Loucy (cell line): ENCODE measurements around the gene ZSCAN25.

Experiments used
- H2AFZ ChIP-seq: fragments of 200-600 bp; sonication (generic); 2 replicates; pipeline ENCODE4 v1.6.0; 2016; ENCODE audit warnings: antibody characterized with exemption, mild to moderate bottlenecking, low read length, moderate library complexity
- H3F3A ChIP-seq: fragments of 200-600 bp; 2 replicates; pipeline ENCODE4 v1.6.0; 2016; ENCODE audit warnings: antibody characterized with exemption, low read depth, mild to moderate bottlenecking
- H3K27me3 ChIP-seq: fragments of 200-600 bp; sonication (generic); 2 replicates; pipeline ENCODE4 v1.6.1; 2014; ENCODE audit warnings: low read length, mild to moderate bottlenecking; ENCODE audit not compliant: insufficient read depth, poor library complexity, severe bottlenecking
- H3K36me3 ChIP-seq: fragments of 200-600 bp; sonication (generic); 2 replicates; pipeline ENCODE4 v1.6.1; 2016; ENCODE audit warnings: low read length; ENCODE audit not compliant: insufficient read depth
- H3K4me1 ChIP-seq: fragments of 200-600 bp; sonication (generic); 2 replicates; pipeline ENCODE4 v1.5.1; 2014; ENCODE audit warnings: low read length, mild to moderate bottlenecking; ENCODE audit not compliant: insufficient read depth, poor library complexity, severe bottlenecking
- H3K4me2 ChIP-seq: fragments of 200-600 bp; sonication (generic); 2 replicates; pipeline ENCODE4 v1.6.0; 2014; ENCODE audit warnings: antibody characterized with exemption, low read length, low read depth, mild to moderate bottlenecking; ENCODE audit not compliant: poor library complexity, severe bottlenecking
- H3K4me3 ChIP-seq: fragments of 200-600 bp; sonication (generic); 2 replicates; pipeline ENCODE4 v1.5.1; 2014; ENCODE audit warnings: low read length, mild to moderate bottlenecking, mixed read lengths; ENCODE audit not compliant: poor library complexity, severe bottlenecking
- H3K79me2 ChIP-seq: fragments of 200-600 bp; sonication (generic); 2 replicates; pipeline ENCODE4 v1.6.1; 2014; ENCODE audit warnings: low read length; ENCODE audit not compliant: insufficient read depth
- H3K9ac ChIP-seq: fragments of 200-600 bp; sonication (generic); 2 replicates; pipeline ENCODE4 v1.6.0; 2014; ENCODE audit warnings: mild to moderate bottlenecking, low read depth, low read length, moderate library complexity; ENCODE audit not compliant: poor library complexity, severe bottlenecking
- H3K9me2 ChIP-seq: fragments of 200-600 bp; sonication (generic); replicated peaks from 2 replicates; pipeline ENCODE4 v1.6.1; 2016; ENCODE audit warnings: low read depth, low read length, mixed read lengths
- H3K9me3 ChIP-seq: fragments of 200-600 bp; sonication (generic); 2 replicates; pipeline ENCODE4 v1.6.1; 2014; ENCODE audit warnings: mild to moderate bottlenecking, antibody characterized with exemption, low read length, low read depth; ENCODE audit not compliant: insufficient read depth
- H4K20me1 ChIP-seq: fragments of 200-600 bp; sonication (generic); 2 replicates; pipeline ENCODE4 v1.6.0; 2014; ENCODE audit warnings: antibody characterized with exemption, low read length, mild to moderate bottlenecking; ENCODE audit not compliant: insufficient read depth, poor library complexity, severe bottlenecking
- EZH2phosphoT487 ChIP-seq: fragments of 200-600 bp; IDR thresholded peaks from 2 replicates; pipeline ENCODE4 v1.6.1; 2018; ENCODE audit warnings: antibody characterized with exemption, mild to moderate bottlenecking, moderate library complexity, borderline replicate concordance
- TF ChIP-seq, protein P1 (sequence below): fragments of 200-600 bp; sonication (generic); conservative IDR thresholded peaks from 2 replicates; pipeline ENCODE4 v1.5.1; 2014; ENCODE audit warnings: mild to moderate bottlenecking, antibody characterized with exemption, low read length

The ZSCAN25 gene

DNA sequence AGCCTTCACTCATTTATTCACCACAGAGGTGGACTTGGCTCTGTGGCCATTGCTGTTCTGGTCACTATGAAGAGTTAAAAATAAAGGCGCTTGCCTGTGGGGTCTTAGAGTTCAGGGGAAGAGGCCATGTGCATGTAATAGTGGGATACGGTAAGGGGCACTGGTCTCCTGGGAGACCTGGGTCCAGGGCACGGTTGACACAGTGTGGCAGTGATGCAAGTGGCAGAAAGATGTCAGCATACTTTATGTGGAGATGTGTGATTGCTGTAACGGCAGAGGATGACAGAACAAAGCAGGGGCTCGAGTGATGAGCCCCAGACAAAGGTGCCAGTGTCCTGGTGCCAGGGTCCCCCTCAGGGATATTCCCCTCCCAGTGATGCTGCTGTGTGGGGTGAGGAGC is 8.6 kb downstream of the ZSCAN25 start:
- Histone ChIP-seq H3K4me2 (peak overlapping the region; percentile 100), H3K4me3 (peak overlapping the region; percentile 76), H3K27me3 (no peaks in the 10 kb centered on the region), H3K36me3 (peaks cover 63% of the 10 kb centered on the region; the same call in 1 of the 2 replicates), H3K9me2 (no peaks in the 10 kb centered on the region), H3K79me2 (peaks cover 56% of the 10 kb centered on the region), H3K4me1 (peaks cover 62% of the 10 kb centered on the region), H3K9ac (peak overlapping the region; percentile 90), H3K9me3 (no peaks in the 10 kb centered on the region), H2AFZ (no peak overlapping the region), H4K20me1 (no peaks in the 10 kb centered on the region), H3F3A (peaks cover 4% of the 10 kb centered on the region; the same call in 1 of the 2 replicates)
- no peak for TF ChIP-seq EZH2phosphoT487
- TF ChIP-seq, protein P1, sequence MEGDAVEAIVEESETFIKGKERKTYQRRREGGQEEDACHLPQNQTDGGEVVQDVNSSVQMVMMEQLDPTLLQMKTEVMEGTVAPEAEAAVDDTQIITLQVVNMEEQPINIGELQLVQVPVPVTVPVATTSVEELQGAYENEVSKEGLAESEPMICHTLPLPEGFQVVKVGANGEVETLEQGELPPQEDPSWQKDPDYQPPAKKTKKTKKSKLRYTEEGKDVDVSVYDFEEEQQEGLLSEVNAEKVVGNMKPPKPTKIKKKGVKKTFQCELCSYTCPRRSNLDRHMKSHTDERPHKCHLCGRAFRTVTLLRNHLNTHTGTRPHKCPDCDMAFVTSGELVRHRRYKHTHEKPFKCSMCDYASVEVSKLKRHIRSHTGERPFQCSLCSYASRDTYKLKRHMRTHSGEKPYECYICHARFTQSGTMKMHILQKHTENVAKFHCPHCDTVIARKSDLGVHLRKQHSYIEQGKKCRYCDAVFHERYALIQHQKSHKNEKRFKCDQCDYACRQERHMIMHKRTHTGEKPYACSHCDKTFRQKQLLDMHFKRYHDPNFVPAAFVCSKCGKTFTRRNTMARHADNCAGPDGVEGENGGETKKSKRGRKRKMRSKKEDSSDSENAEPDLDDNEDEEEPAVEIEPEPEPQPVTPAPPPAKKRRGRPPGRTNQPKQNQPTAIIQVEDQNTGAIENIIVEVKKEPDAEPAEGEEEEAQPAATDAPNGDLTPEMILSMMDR = no peak

DNA sequence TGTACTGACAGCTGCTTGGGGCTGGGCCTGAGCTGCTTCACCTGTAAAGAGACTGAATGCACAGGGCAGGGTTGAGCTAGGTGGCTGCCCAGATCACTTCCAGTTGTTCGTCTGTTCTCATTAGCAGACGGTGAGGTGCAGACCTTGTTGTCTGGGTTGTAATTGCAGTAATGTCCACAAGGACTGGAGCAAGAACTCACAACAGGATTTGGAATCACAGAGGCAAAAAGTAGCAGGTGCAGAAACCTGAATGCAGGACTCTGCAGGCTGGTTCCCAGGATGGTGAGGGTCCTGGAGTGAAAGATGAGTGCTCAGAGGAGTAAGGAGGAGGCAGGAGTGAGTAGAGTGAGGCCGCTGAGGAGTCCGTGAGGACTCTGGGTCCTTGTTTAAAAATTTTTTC is 9.2 kb downstream of the ZSCAN25 start:
- TF ChIP-seq, protein P1 = peak; percentile 25; the same call in 1 of the 2 replicates
- TF ChIP-seq EZH2phosphoT487 = no peak

DNA sequence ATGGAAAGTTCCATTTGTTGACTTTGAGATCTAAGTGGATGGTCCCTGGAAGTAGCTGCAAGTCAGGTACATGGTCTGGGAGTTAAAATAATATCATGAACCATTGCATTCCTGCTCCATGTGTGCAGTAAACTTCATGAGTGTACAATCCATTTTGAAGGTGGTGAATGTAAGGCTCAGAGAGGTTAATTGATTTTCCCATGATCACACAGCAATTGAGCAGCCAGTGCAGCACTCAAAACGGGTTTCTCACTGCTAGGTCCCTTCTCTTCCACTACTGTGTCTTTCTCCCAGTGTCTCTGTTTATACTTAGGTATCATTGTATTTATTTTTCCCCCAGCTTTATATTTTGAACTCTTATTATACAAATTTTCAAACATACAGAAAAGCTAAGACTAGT is 9.9 kb downstream of the ZSCAN25 start:
- no peak overlapping the region for H2AFZ ChIP-seq
- H3K36me3 ChIP-seq = peaks cover 67% of the 10 kb centered on the region; the same call in 1 of the 2 replicates
- H3K4me2 ChIP-seq = peak overlapping the region; percentile 100
- peaks cover 49% of the 10 kb centered on the region for H3K4me1 ChIP-seq
- no peaks in the 10 kb centered on the region for H3K9me3 ChIP-seq
- H3K9ac ChIP-seq = peak overlapping the region; percentile 90
- H4K20me1 ChIP-seq = no peaks in the 10 kb centered on the region
- peak overlapping the region; percentile 76 for H3K4me3 ChIP-seq
- no peaks in the 10 kb centered on the region for H3K9me2 ChIP-seq
- H3K27me3 ChIP-seq = no peaks in the 10 kb centered on the region
- H3K79me2 ChIP-seq = peaks cover 48% of the 10 kb centered on the region
- TF ChIP-seq EZH2phosphoT487 = no peak
- TF ChIP-seq, protein P1 = no peak
- H3F3A ChIP-seq = peaks cover 4% of the 10 kb centered on the region; the same call in 1 of the 2 replicates

More for the DNA sequence above, 9.2 kb downstream of the ZSCAN25 start:
- H3K27me3 ChIP-seq = no peaks in the 10 kb centered on the region
- H3K9me2 ChIP-seq = no peaks in the 10 kb centered on the region
- peak overlapping the region; percentile 76 for H3K4me3 ChIP-seq
- no peaks in the 10 kb centered on the region for H4K20me1 ChIP-seq
- peaks cover 56% of the 10 kb centered on the region for H3K4me1 ChIP-seq
- no peaks in the 10 kb centered on the region for H3K9me3 ChIP-seq
- H3F3A ChIP-seq = peaks cover 4% of the 10 kb centered on the region; the same call in 1 of the 2 replicates
- H3K36me3 ChIP-seq = peaks cover 67% of the 10 kb centered on the region; the same call in 1 of the 2 replicates
- peak overlapping the region; percentile 100 for H3K4me2 ChIP-seq
- peak overlapping the region; percentile 90 for H3K9ac ChIP-seq
- H3K79me2 ChIP-seq = peaks cover 53% of the 10 kb centered on the region
- no peak overlapping the region for H2AFZ ChIP-seq
